ENCODE measurements around the gene CLDN9. TPM values are rescaled to one million over a fixed set of nuclear protein-coding genes. Genes with fewer than 3 reads are reported as not detected.

CLDN9 gene
- total RNA-seq, 1 donor from 2014 or later, result 0.99 TPM

GRCh38 chr16:2976201-2976600 lies 36.5 kb upstream of the CLDN9 start:
- no peak for TF ChIP-seq CTCF (conservative IDR thresholded peaks at IDR 0.05)
- no peak for DNase-seq (ENCODE audit: extremely low spot score, unreplicated experiment)
- no peak overlapping the region for H3K27ac Mint-ChIP-seq
- H3K4me1 Mint-ChIP-seq (ENCODE audit: unreplicated experiment), result peaks cover 8% of the 10 kb centered on the region
- H3K4me3 Mint-ChIP-seq, result no peak overlapping the region
- H3K9me3 Mint-ChIP-seq, result no peaks in the 10 kb centered on the region
- H3K36me3 Mint-ChIP-seq, result peaks cover 3% of the 10 kb centered on the region
- H3K27me3 Mint-ChIP-seq, result no peaks in the 10 kb centered on the region

- peaks cover 13% of the 10 kb centered on the region for H3K4me1 Mint-ChIP-seq (ENCODE audit: unreplicated experiment)
- no peaks in the 10 kb centered on the region for H3K27me3 Mint-ChIP-seq
- H3K9me3 Mint-ChIP-seq, result no peaks in the 10 kb centered on the region
- no peak overlapping the region for H3K27ac Mint-ChIP-seq
- no peak for TF ChIP-seq CTCF (conservative IDR thresholded peaks at IDR 0.05)
- DNase-seq (ENCODE audit: extremely low spot score, unreplicated experiment), result no peak
- no peak overlapping the region for H3K4me3 Mint-ChIP-seq
- peaks cover 3% of the 10 kb centered on the region for H3K36me3 Mint-ChIP-seq
Measured at GRCh38 chr16:2976673-2977072, 36.0 kb upstream of the CLDN9 start.

GRCh38 chr16:2977440-2977839 lies 35.3 kb upstream of the CLDN9 start:
- no peak for DNase-seq (ENCODE audit: extremely low spot score, unreplicated experiment)
- H3K27ac Mint-ChIP-seq, result no peak overlapping the region
- H3K4me3 Mint-ChIP-seq, result no peak overlapping the region
- TF ChIP-seq CTCF (conservative IDR thresholded peaks at IDR 0.05), result no peak
- H3K27me3 Mint-ChIP-seq, result no peaks in the 10 kb centered on the region
- H3K36me3 Mint-ChIP-seq, result no peaks in the 10 kb centered on the region
- H3K4me1 Mint-ChIP-seq (ENCODE audit: unreplicated experiment), result peaks cover 12% of the 10 kb centered on the region
- H3K9me3 Mint-ChIP-seq, result no peaks in the 10 kb centered on the region

- H3K27ac Mint-ChIP-seq, result no peak overlapping the region
Measured at GRCh38 chr16:2979669-2980226, 33.0 kb upstream of the CLDN9 start.

GRCh38 chr16:2980227-2981176 lies 32.2 kb upstream of the CLDN9 start, which contains the start of gene PKMYT1:
PKMYT1 (minus strand) TSS chr16:2980446; CDS start chr16:2979657, 789 bp downstream.
- peak within 1 kb of the TSS; percentile 73 for H3K27ac Mint-ChIP-seq
- H3K36me3 Mint-ChIP-seq, result no peaks in the 10 kb centered on the region
- H3K4me1 Mint-ChIP-seq (ENCODE audit: unreplicated experiment), result peaks cover 12% of the 10 kb centered on the region
- H3K27me3 Mint-ChIP-seq, result no peaks in the 10 kb centered on the region
- no peak for TF ChIP-seq CTCF (conservative IDR thresholded peaks at IDR 0.05)
- H3K9me3 Mint-ChIP-seq, result no peaks in the 10 kb centered on the region
- peak within 1 kb of the TSS; percentile 87 for H3K4me3 Mint-ChIP-seq
- peak; percentile 96 for DNase-seq (ENCODE audit: extremely low spot score, unreplicated experiment)

More at GRCh38 chr16:2979669-2980226, 33.0 kb upstream of the CLDN9 start:
- no peak for TF ChIP-seq CTCF (conservative IDR thresholded peaks at IDR 0.05)
- H3K36me3 Mint-ChIP-seq, result no peaks in the 10 kb centered on the region
- H3K4me1 Mint-ChIP-seq (ENCODE audit: unreplicated experiment), result peaks cover 12% of the 10 kb centered on the region
- no peaks in the 10 kb centered on the region for H3K9me3 Mint-ChIP-seq
- H3K4me3 Mint-ChIP-seq, result peak overlapping the region; percentile 87
- no peaks in the 10 kb centered on the region for H3K27me3 Mint-ChIP-seq
- no peak for DNase-seq (ENCODE audit: extremely low spot score, unreplicated experiment)

Data from type B pancreatic cell (in vitro differentiated cells).